Lower leg skin (tissue), 4 donors: ENCODE data around the gene ZNF439. TPM values are rescaled to one million over a fixed set of nuclear protein-coding genes. Genes with fewer than 3 reads are reported as not detected.
A peak's percentile ranks its signal among the peaks of the same experiment; 100 is the strongest.
"Not testable (repeated sequence)": the region's sequence is repeated elsewhere in the genome, so short reads cannot be mapped to it uniquely, and the experiment has no call there.

Experiments
- DNase-seq, 2 donors: peaks; one replicate each; pipeline ENCODE4 v3.0.0-alpha.2; 2019; ENCODE audit warnings: low spot score in 2 of 2
- H3K4me3 ChIP-seq: fragments of 200-600 bp; sonication (generic); 2 replicates; pipeline ENCODE4 v1.5.1; 2017; ENCODE audit warnings: mild to moderate bottlenecking, low read depth; ENCODE audit not compliant: poor library complexity, severe bottlenecking
- POLR2A ChIP-seq, 2 donors: fragments of 450-650 bp; IDR thresholded peaks; one replicate each; pipeline ENCODE4 v1.6.1; 2016 to 2017; ENCODE audit warnings: antibody characterized with exemption in 2 of 2, mild to moderate bottlenecking in 1 of 2, moderate library complexity in 1 of 2
- WGBS, 2 donors: methylation state at CpG; one replicate each; pipeline ENCODE4 v1.1.5; 2018; 5-methylcytosine and 5-hydroxymethylcytosine counted together
- intact Hi-C: fragments of 100-400 bp; cut with DNase I; formaldehyde crosslinking; loops from one replicate; pipeline ENCODE4 v1.15.0; 2023; ENCODE audit warnings: low total_unique reads
- total RNA-seq, 4 donors: library from RNA; depleted of rRNA; stranded (reverse); fragments of >200 nt; gene quantifications; one replicate each; pipeline ENCODE4 v1.1.0, GENCODE V29; 2016
- TF ChIP-seq, protein P1 (sequence below), 3 donors: fragments of 450-650 bp; IDR thresholded peaks; one replicate each; pipeline ENCODE4 v1.5.1; 2016; ENCODE audit warnings: antibody characterized with exemption in 3 of 3, mild to moderate bottlenecking in 3 of 3, moderate library complexity in 2 of 3

ZNF439 gene
- total RNA-seq, 4 donors from 2014 or later, result 4.3 to 9.0 (median 7.5) TPM

DNA sequence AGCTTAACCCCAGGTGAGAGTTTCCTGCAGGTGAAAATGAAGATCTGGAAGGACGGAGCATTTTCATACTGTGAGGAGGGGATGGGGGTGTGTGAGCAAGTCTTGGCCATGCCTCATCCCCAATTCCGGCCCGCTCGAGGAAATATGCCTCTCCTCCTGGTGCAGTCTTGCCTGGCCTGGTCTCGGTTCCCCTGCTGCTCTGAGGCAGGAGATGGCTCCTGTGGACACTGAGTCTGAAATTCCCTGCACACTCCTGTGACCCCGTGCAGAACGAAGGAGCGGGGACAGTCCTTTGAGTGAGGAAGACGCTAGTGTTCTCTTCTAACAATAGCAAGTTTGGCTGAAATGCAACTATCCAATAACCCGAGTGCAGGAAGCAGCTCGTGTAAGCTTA is 329 bp upstream of the ZNF439 start:
- peak overlapping the region; percentile 51 for H3K4me3 ChIP-seq
- no peak for DNase-seq
- TF ChIP-seq POLR2A (IDR thresholded peaks at IDR 0.05), result no peak
- TF ChIP-seq, protein P1, sequence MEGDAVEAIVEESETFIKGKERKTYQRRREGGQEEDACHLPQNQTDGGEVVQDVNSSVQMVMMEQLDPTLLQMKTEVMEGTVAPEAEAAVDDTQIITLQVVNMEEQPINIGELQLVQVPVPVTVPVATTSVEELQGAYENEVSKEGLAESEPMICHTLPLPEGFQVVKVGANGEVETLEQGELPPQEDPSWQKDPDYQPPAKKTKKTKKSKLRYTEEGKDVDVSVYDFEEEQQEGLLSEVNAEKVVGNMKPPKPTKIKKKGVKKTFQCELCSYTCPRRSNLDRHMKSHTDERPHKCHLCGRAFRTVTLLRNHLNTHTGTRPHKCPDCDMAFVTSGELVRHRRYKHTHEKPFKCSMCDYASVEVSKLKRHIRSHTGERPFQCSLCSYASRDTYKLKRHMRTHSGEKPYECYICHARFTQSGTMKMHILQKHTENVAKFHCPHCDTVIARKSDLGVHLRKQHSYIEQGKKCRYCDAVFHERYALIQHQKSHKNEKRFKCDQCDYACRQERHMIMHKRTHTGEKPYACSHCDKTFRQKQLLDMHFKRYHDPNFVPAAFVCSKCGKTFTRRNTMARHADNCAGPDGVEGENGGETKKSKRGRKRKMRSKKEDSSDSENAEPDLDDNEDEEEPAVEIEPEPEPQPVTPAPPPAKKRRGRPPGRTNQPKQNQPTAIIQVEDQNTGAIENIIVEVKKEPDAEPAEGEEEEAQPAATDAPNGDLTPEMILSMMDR (IDR thresholded peaks at IDR 0.05), result no peak
- 30 to 31% methylated on average over 11 of the region's 11 CpGs for WGBS, 2 donors
- intact Hi-C loops, result no loop called here

GRCh38 chr19:11850289-11850688 is 1.8 kb downstream of the ZNF439 start:
- DNase-seq, H3K4me3 ChIP-seq, intact Hi-C loops: not testable (repeated sequence)
- 93 to 98% methylated on average over 4 of the region's 4 CpGs for WGBS, 2 donors

DNA sequence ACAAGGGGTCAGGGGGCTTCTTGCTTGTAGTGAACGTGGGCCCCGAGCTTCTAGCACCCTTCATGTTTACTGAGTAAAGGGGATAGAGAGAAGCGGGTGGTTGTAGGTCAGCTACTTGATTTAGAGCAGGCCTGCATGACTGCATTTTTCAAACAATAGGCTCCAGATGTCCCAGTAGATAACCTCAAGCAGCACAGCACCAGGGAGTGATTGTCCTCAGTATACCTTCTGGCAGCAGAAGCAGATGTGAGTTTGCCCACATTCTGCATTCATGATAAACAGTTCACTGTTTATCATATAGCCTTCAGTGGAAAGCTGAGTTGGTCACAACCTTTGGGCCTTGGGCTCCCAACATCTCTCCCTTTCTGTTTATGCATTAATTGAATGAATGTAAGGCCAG is 4.8 kb downstream of the ZNF439 start:
- 80 to 86% methylated on average over 3 of the region's 3 CpGs for WGBS, 2 donors
- DNase-seq, result no peak
- TF ChIP-seq POLR2A (IDR thresholded peaks at IDR 0.05), result no peak
- TF ChIP-seq, protein P1 (IDR thresholded peaks at IDR 0.05), result no peak
- intact Hi-C loops, result no loop called here
- no peak overlapping the region for H3K4me3 ChIP-seq

GRCh38 chr19:11856596-11857250 is 8.2 kb downstream of the ZNF439 start:
- no peak for TF ChIP-seq POLR2A (IDR thresholded peaks at IDR 0.05)
- TF ChIP-seq, protein P1 (IDR thresholded peaks at IDR 0.05), result no peak
- no peak overlapping the region for H3K4me3 ChIP-seq
- 58 to 67% methylated on average over 12 of the region's 12 CpGs for WGBS, 2 donors
- peak in 1 of 2 donors; percentile 37 for DNase-seq
- intact Hi-C loops, result no loop called here

DNA sequence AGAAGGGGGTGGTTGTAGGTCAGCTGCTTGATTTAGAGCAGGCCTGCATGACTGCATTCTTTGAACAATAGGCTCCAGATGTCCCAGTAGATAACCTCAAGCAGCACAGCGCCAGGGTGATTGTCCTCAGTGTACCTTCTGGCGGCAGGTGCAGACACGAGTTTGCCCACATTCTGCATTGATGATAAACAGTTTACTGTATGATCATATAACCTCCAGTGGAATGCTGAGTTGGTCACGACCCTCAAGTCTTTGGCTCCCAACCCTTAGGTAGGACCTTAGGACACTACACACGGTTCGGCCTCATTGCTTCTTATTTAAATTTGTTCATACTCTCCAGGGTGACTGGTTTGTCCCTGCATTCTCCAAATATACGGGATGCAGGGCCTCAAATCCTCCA is 12.2 kb downstream of the ZNF439 start:
- DNase-seq, result no peak
- TF ChIP-seq, protein P1 (IDR thresholded peaks at IDR 0.05), result no peak
- TF ChIP-seq POLR2A (IDR thresholded peaks at IDR 0.05), result no peak
- 89 to 95% methylated on average over 7 of the region's 7 CpGs for WGBS, 2 donors
- intact Hi-C loops, result no loop called here
- no peak overlapping the region for H3K4me3 ChIP-seq

- TF ChIP-seq, protein P1 (IDR thresholded peaks at IDR 0.05), result no peak
- TF ChIP-seq POLR2A (IDR thresholded peaks at IDR 0.05), result no peak
- DNase-seq, result no peak
- H3K4me3 ChIP-seq, result no peak overlapping the region
- intact Hi-C loops, result no loop called here
- WGBS, 2 donors, result 100% methylated on average over 2 of the region's 2 CpGs
Observed at GRCh38 chr19:11861301-11861700, 12.8 kb downstream of the ZNF439 start.

DNA sequence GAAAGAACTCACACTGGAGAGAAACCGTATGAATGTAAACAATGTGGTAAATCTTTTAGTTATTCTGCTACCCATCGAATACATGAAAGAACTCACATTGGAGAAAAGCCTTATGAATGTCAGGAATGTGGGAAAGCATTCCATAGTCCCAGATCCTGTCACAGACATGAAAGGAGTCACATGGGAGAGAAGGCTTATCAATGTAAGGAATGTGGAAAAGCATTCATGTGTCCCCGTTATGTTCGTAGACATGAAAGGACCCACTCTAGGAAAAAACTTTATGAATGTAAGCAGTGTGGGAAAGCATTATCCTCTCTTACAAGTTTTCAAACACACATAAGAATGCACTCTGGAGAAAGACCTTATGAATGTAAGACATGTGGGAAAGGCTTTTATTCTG is 19.2 kb downstream of the ZNF439 start:
- DNase-seq, H3K4me3 ChIP-seq, intact Hi-C loops: not testable (repeated sequence)
- WGBS, 2 donors, result 91 to 95% methylated on average over 4 of the region's 4 CpGs
